Activated CD4-positive, alpha-beta T cell treated with anti-CD3 and anti-CD28 coated beads, Interleukin-2, amount 10 ng/mL, durations not matched to agents 7 days and 5 days (primary cell): ENCODE data around the gene SLC6A9. TPM values are rescaled to one million over a fixed set of nuclear protein-coding genes. Genes with fewer than 3 reads are reported as not detected.

Experiments
- CTCF ChIA-PET: fragments of 350-600 bp; sonication (Branson Sonifier 250); formaldehyde crosslinking; loops from one replicate; lab custom pipeline; 2021; ENCODE audit warnings: antibody characterized with exemption; lab: Charles Lee
- POLR2A ChIA-PET: fragments of 350-600 bp; sonication (Branson Sonifier 250); formaldehyde crosslinking; loops from one replicate; lab custom pipeline; 2021; ENCODE audit warnings: antibody characterized with exemption; lab: Charles Lee
- DNase-seq: peaks from one replicate; pipeline ENCODE4 v3.0.0-alpha.2; 2020
- H3K27ac Mint-ChIP-seq: one replicate; pipeline ENCODE4 v1.8.0; 2021; ENCODE audit warnings: mild to moderate bottlenecking, moderate library complexity, mixed read lengths
- H3K27me3 Mint-ChIP-seq: one replicate; pipeline ENCODE4 v1.8.0; 2021; ENCODE audit warnings: mixed read lengths
- H3K36me3 Mint-ChIP-seq: one replicate; pipeline ENCODE4 v1.8.0; 2021; ENCODE audit warnings: low read depth, mixed read lengths
- H3K4me1 Mint-ChIP-seq: one replicate; pipeline ENCODE4 v1.8.0; 2021; ENCODE audit warnings: mixed read lengths
- H3K4me3 Mint-ChIP-seq: one replicate; pipeline ENCODE4 v1.8.0; 2021; ENCODE audit warnings: mild to moderate bottlenecking, moderate library complexity, mixed read lengths
- H3K9me3 Mint-ChIP-seq: one replicate; pipeline ENCODE4 v1.8.0; 2021; ENCODE audit warnings: mixed read lengths
- total RNA-seq, 2 experiments: library from RNA; stranded (reverse); gene quantifications; one replicate each; pipeline ENCODE4 v1.2.3, GENCODE V29; 2021

SLC6A9 gene
- total RNA-seq, 2 experiments from 2014 or later = 4.0 to 4.8 TPM

DNA sequence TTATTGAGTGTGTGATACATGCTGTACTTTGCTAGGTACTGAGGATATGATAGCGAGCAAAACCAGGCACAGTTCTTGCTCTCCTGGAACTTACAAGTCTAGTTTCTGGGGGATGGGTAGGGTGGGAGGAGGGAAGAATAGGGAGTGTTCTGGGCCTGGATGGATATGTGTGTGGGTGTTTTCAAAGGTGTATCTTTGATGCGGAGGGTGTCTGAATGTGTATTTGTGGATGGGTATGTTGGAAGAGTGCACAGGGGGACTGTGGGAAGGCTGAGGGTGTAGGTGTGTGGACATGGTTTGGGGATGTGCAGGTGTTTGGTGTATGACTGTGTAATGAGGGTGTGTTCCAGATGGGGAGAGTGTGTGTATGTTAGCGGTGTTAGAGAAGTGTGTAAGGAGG lies 65.9 kb downstream of the SLC6A9 start:
- no peak for DNase-seq
- Mint-ChIP-seq H3K27ac (no peak overlapping the region), H3K36me3 (peaks cover 5% of the 10 kb centered on the region), H3K27me3 (no peaks in the 10 kb centered on the region), H3K4me1 (peaks cover 18% of the 10 kb centered on the region), H3K9me3 (no peaks in the 10 kb centered on the region), H3K4me3 (no peak overlapping the region)
- POLR2A ChIA-PET = no interaction called here
- CTCF ChIA-PET = interaction anchor here (1.4 kb wide), 1 partner anchor 10 kb away, joined by 5 read pairs; no protein-coding TSS in a partner anchor

DNA sequence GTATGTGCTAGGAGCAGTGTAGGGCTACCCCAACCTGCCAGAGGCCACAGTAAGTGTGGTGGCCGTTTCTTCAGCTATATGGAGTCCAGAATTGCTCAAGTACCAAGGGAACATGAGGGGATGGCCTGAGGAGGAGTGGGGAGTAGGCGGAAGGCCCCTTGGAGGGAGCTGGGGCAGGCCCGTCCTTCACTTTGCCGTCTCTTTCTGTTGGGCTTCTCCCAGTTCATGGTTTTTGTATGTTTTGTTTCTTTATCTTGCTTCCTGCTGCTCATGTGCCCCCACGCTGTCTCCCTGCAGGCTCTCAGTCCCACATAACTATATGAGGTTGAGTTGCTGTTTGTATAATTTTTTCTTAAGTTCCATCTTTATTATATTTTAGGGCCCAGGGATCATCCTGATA lies 67.4 kb downstream of the SLC6A9 start:
- no peak for DNase-seq

DNA sequence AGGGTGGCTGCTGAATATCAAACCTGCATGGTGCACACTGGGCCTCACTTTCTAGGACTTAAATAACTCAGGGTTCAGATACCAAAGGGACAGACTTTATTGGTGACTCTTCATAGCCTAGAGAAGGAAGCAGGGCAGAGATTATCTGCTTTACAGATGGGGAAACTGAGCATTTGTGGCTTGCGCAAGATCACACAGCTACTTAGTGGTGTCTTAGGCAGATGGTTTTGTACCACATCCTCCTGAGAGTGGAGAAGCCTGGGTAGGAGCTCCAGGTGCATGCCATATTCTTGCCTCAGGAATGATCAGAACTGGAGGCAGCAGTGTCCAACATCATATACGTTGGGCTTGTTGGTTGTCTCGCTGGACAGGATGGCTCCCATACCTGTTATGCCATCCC lies 68.3 kb downstream of the SLC6A9 start:
- Mint-ChIP-seq H3K36me3 (peaks cover 8% of the 10 kb centered on the region), H3K27me3 (no peaks in the 10 kb centered on the region), H3K9me3 (no peaks in the 10 kb centered on the region), H3K4me1 (peaks cover 6% of the 10 kb centered on the region), H3K27ac (no peak overlapping the region), H3K4me3 (no peak overlapping the region)
- DNase-seq = no peak
- CTCF ChIA-PET = interaction anchor here (0.6 to 1.3 kb wide), 2 partner anchors 9 to 132 kb away, joined by 3 read pairs; no protein-coding TSS in a partner anchor
- POLR2A ChIA-PET = no interaction called here

More for the DNA sequence above, 67.4 kb downstream of the SLC6A9 start:
- H3K4me1 Mint-ChIP-seq = peaks cover 6% of the 10 kb centered on the region
- no peaks in the 10 kb centered on the region for H3K27me3 Mint-ChIP-seq
- H3K9me3 Mint-ChIP-seq = no peaks in the 10 kb centered on the region
- CTCF ChIA-PET = interaction anchor here (0.8 to 1.3 kb wide), 5 partner anchors 8 to 223 kb away, joined by 3 read pairs; no protein-coding TSS in a partner anchor
- H3K27ac Mint-ChIP-seq = no peak overlapping the region
- H3K4me3 Mint-ChIP-seq = no peak overlapping the region
- peaks cover 5% of the 10 kb centered on the region for H3K36me3 Mint-ChIP-seq
- POLR2A ChIA-PET = no interaction called here

DNA sequence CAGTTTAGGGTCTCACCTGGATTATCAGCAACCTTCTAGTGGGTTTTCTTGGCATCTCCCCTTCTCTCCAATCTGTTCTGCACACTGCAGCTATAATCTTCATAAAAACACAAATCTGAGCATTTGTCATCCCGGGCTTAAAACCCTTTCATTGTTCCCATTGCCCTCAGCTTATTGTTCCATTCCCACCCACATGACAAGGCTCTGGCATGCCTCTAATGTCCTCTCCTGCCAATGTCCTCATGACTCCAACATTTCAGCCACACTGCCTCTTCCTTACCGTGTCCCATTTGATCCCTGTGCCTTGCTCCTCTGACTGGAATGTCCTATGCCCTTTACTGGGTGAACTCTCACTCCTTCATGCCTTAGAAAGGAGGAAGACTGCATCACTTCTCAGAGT lies 68.9 kb downstream of the SLC6A9 start:
- Mint-ChIP-seq H3K27me3 (no peaks in the 10 kb centered on the region), H3K9me3 (no peaks in the 10 kb centered on the region), H3K4me3 (no peak overlapping the region), H3K36me3 (peaks cover 9% of the 10 kb centered on the region), H3K4me1 (peaks cover 6% of the 10 kb centered on the region), H3K27ac (no peak overlapping the region)
- CTCF ChIA-PET = interaction anchor here (0.6 to 1.3 kb wide), 3 partner anchors 9 to 15 kb away, joined by 3 read pairs; no protein-coding TSS in a partner anchor
- DNase-seq = no peak
- POLR2A ChIA-PET = no interaction called here

DNA sequence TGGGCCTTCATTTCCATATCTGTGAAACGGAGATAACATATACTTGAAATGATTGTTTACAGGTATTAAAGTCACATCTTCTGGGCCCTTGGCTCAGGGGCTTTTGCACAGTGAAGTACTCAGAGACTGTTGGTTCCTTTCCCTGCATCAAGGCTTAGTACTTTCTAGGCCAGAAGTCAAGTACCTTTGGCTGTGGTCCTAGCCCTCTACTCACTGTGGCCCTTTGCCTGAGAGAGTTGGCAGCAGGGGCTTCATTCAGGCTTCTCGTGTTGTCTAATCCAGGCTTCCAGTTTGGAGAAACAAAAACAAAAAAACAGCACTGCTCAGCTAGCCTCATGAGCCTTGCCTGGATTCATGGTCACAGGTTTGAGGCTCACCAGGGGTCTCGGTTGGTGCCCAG lies 69.6 kb downstream of the SLC6A9 start:
- Mint-ChIP-seq H3K9me3 (no peaks in the 10 kb centered on the region), H3K4me3 (no peak overlapping the region), H3K27ac (no peak overlapping the region), H3K36me3 (peaks cover 9% of the 10 kb centered on the region), H3K4me1 (peaks cover 6% of the 10 kb centered on the region), H3K27me3 (no peaks in the 10 kb centered on the region)
- POLR2A ChIA-PET = no interaction called here
- DNase-seq = no peak
- CTCF ChIA-PET = interaction anchor here (0.6 to 1.0 kb wide), 3 partner anchors 8 to 14 kb away, joined by 3 read pairs; partner anchors contain the start of gene ATP6V0B

DNA sequence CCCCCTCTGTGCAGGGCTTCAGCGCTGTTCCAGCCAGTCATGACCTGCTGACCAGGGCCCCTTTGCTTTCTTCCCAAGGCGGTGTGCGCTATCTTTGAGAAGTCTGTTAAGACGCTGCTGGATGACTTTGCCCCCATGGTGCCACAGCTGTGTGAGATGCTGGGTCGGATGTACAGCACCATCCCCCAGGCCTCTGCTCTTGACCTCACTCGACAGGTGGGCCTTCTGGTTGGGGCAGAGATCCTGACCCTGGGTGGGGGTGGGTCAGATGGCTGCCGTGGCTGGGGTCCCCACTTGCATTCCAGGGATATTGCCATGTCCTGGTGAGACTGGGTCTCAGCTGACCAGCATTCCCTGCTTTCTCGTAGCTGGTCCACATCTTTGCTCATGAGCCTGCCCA lies 70.5 kb downstream of the SLC6A9 start:
- Mint-ChIP-seq H3K4me3 (no peak overlapping the region), H3K27me3 (no peaks in the 10 kb centered on the region), H3K4me1 (peaks cover 6% of the 10 kb centered on the region), H3K36me3 (peaks cover 9% of the 10 kb centered on the region), H3K9me3 (no peaks in the 10 kb centered on the region), H3K27ac (no peak overlapping the region)
- POLR2A ChIA-PET = no interaction called here
- DNase-seq = no peak
- CTCF ChIA-PET = interaction anchor here (0.7 kb wide), 1 partner anchor 14 kb away, joined by 3 read pairs; the partner anchor contains the start of gene ATP6V0B

DNA sequence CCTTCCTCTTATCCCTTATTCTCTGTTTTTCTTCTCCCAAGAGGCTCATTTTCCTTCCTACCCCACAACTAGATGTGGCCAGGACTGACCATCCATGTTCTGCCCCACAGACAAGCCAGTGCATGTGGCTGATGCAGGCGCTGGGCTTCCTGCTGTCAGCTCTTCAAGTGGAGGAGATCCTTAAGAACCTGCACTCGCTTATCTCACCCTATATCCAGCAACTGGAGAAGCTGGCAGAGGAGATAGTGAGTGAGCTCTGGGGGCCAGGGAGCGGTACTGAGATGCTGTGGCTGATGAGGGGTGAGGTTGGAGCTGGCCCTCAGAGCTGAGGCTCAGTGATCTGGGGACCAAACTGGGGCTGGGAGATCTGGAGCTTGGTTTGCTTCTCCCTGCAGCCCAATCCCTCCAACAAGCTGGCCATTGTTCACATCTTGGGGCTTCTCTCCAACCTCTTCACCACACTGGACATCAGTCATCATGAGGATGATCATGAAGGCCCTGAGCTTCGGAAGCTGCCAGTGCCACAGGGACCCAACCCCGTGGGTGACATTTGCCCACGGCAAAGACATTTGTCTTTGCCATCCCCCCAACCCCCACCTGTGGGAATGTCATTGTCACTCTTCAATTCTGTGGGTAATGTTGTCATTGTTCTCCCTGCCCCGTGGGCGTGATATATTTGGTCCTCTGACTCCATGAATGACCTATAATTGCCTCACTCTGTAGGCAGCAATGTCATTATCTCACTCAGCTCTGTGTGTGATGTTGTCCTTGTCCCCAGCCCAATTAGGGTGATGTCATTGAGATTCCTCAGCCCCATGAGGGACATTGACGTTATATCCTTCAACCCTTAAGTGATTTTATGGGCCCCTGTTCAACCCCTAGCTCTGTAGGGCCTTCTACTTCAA lies 72.7 kb downstream of the SLC6A9 start:
- H3K9me3 Mint-ChIP-seq = no peaks in the 10 kb centered on the region
- H3K36me3 Mint-ChIP-seq = peaks cover 9% of the 10 kb centered on the region
- DNase-seq = no peak
- POLR2A ChIA-PET = no interaction called here
- no peaks in the 10 kb centered on the region for H3K27me3 Mint-ChIP-seq
- H3K4me1 Mint-ChIP-seq = peaks cover 6% of the 10 kb centered on the region
- no peak overlapping the region for H3K27ac Mint-ChIP-seq
- CTCF ChIA-PET = interaction anchor here (1.1 to 1.7 kb wide), 4 partner anchors 12 to 24 kb away, joined by 3 to 5 read pairs (median 4); partner anchors contain the start of genes DPH2 and IPO13
- no peak overlapping the region for H3K4me3 Mint-ChIP-seq

DNA sequence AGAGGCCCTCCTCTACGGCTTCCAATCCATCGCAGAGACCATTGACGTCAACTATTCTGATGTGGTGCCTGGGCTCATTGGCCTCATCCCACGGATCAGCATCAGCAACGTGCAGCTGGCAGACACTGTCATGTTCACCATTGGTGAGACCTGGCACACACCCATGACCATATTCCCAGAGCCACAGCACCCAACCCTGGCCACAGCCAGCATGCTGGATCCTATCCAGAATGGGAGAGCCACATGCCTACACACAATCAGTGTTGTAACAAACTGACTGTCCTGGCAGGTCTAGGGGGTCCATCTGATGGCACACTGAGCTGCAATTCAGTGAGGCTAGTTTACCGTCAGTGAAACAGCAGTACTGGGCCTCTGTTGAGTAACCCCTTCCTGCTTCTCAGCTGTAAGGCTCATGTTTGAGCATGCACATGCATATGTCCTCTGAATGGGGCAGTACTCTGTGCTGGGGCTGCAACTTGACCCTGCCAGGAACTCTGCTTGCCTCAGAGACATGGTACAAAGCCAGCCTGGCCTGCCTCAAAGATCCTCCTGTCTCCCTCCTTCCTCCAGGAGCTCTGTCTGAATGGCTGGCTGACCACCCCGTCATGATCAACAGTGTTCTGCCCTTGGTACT lies 73.7 kb downstream of the SLC6A9 start:
- POLR2A ChIA-PET = no interaction called here
- no peak overlapping the region for H3K27ac Mint-ChIP-seq
- H3K4me1 Mint-ChIP-seq = peaks cover 1% of the 10 kb centered on the region
- H3K4me3 Mint-ChIP-seq = no peak overlapping the region
- peaks cover 9% of the 10 kb centered on the region for H3K36me3 Mint-ChIP-seq
- no peak for DNase-seq
- no peaks in the 10 kb centered on the region for H3K9me3 Mint-ChIP-seq
- CTCF ChIA-PET = interaction anchor here (1.1 to 2.0 kb wide), 3 partner anchors 10 to 23 kb away, joined by 3 to 5 read pairs (median 3); partner anchors contain the start of gene ATP6V0B
- no peaks in the 10 kb centered on the region for H3K27me3 Mint-ChIP-seq

DNA sequence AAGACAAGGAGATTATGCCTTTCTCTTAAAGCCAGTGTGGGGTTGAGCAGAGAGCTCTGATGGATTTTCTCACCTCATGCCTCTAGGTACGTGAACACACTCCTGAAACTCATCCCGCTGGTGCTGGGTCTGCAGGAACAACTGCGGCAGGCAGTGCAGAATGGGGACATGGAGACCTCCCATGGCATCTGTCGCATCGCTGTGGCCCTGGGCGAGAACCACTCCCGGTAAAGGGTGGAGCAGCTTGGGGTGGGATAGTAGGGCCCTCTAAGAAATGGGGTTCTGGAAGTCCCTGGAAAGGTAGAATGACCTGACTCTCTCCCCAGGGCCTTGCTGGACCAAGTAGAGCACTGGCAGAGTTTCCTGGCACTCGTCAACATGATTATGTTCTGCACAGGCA lies 75.0 kb downstream of the SLC6A9 start:
- POLR2A ChIA-PET = no interaction called here
- no peak overlapping the region for H3K4me3 Mint-ChIP-seq
- no peaks in the 10 kb centered on the region for H3K27me3 Mint-ChIP-seq
- CTCF ChIA-PET = interaction anchor here (1.3 to 3.2 kb wide), 5 partner anchors 8 to 21 kb away, joined by 3 to 14 read pairs (median 5); partner anchors contain the start of genes ARTN and ATP6V0B
- no peaks in the 10 kb centered on the region for H3K4me1 Mint-ChIP-seq
- H3K9me3 Mint-ChIP-seq = no peaks in the 10 kb centered on the region
- no peak overlapping the region for H3K27ac Mint-ChIP-seq
- H3K36me3 Mint-ChIP-seq = peaks cover 9% of the 10 kb centered on the region
- DNase-seq = no peak

DNA sequence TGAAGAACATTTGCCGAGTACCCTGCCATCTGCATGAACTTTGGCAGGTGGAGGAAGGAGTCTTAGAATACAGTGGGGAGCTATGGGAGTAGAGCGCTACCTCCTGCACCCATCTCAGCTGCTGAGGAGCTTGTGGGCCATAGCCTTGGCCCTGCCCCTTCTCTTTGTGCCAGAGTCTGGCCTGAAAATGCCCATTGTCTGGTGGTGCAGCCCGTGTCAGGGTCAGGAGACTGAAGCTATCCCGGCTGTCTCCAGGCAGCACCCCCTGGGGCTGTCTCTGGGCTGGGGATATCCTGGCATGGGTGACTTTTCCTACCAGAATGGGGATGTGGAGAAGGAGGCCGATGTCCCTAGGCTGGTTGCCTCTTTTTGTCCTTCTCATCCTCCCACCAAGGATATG lies 77.2 kb downstream of the SLC6A9 start:
- Mint-ChIP-seq H3K4me3 (no peak overlapping the region), H3K27me3 (no peaks in the 10 kb centered on the region), H3K4me1 (peaks cover 6% of the 10 kb centered on the region), H3K9me3 (no peaks in the 10 kb centered on the region), H3K36me3 (peaks cover 11% of the 10 kb centered on the region), H3K27ac (no peak overlapping the region)
- DNase-seq = no peak
- CTCF ChIA-PET = interaction anchor here (1.4 to 3.2 kb wide), 4 partner anchors 9 to 81 kb away, joined by 3 to 14 read pairs (median 4); partner anchors contain the start of gene ARTN
- POLR2A ChIA-PET = no interaction called here

DNA sequence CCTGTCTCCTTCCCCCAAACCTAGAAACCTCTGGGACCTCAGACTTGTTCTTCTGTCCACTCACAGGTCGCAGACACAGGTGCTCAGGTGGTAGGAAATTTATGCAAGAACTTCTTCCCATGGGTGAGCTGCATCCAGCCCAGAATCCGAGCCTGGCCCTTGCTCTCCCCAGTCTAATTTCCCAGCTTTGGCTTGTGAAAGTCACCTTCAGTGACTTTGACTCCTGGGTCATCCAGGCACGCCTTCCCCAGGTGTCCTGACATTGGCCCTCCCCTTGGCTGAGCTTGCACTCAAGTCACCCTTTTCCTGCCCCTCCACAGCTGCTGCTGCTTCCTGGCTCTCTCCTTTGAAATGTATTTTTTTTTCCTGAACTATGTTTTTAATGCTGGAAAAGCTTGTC lies 77.9 kb downstream of the SLC6A9 start:
- H3K27ac Mint-ChIP-seq = no peak overlapping the region
- ChIA-PET CTCF (interaction anchor here (1.0 to 3.2 kb wide), 4 partner anchors 9 to 59 kb away, joined by 3 to 14 read pairs (median 3); partner anchors contain the start of gene ARTN), POLR2A (no interaction called here)
- no peak overlapping the region for H3K4me3 Mint-ChIP-seq
- peaks cover 10% of the 10 kb centered on the region for H3K36me3 Mint-ChIP-seq
- H3K4me1 Mint-ChIP-seq = peaks cover 13% of the 10 kb centered on the region
- no peaks in the 10 kb centered on the region for H3K9me3 Mint-ChIP-seq
- DNase-seq = no peak
- H3K27me3 Mint-ChIP-seq = no peaks in the 10 kb centered on the region

DNA sequence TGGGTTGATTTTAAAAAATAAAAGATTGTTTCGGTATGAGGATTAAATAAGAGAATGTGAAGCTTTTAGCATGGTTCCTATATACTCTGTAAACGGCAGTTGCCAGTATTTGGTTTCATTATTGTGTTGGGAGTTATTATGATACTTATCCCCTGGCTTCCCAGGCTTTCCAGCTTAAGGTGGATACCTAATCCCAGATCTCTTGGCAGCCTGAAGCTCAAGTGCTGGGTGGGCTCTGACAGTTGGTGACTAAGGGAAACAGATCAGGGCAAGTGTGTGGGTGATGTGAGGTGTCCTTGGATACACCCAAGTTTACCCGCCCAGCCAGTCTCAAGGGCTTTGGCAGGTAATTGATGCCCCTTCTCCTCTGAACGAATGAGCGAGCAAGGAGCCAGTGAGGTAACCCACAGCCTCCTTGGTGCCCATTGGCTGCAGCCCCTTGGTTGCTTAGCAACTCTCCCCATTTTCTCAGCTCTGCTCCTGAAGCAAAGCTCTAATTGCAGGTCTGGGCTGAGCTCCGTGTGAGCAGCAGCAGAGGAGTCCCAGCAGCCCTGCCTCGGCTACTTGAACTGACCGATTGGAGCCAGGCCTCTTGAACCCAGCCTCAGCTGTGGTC lies 78.4 kb downstream of the SLC6A9 start:
- H3K9me3 Mint-ChIP-seq = no peaks in the 10 kb centered on the region
- H3K36me3 Mint-ChIP-seq = peaks cover 5% of the 10 kb centered on the region
- POLR2A ChIA-PET = no interaction called here
- H3K4me3 Mint-ChIP-seq = no peak overlapping the region
- no peak overlapping the region for H3K27ac Mint-ChIP-seq
- DNase-seq = no peak
- CTCF ChIA-PET = interaction anchor here (1.0 to 1.5 kb wide), 3 partner anchors 9 to 60 kb away, joined by 3 read pairs; no protein-coding TSS in a partner anchor
- H3K4me1 Mint-ChIP-seq = peaks cover 18% of the 10 kb centered on the region
- no peaks in the 10 kb centered on the region for H3K27me3 Mint-ChIP-seq
